PC-3 (cell line): ENCODE measurements around the gene SPHK2.

ENCODE experiments used
- CTCF ChIP-seq: fragments of 300-600 bp; sonication (generic); conservative IDR thresholded peaks from 2 replicates; pipeline ENCODE4 v1.5.1; 2017; ENCODE audit warnings: antibody characterized with exemption, low read depth, mild to moderate bottlenecking, low read length
- EZH2 ChIP-seq: fragments of 300-600 bp; sonication (generic); IDR thresholded peaks from one replicate; pipeline ENCODE4 v1.6.1; 2017; ENCODE audit warnings: antibody characterized with exemption, mild to moderate bottlenecking, low read length; ENCODE audit not compliant: unreplicated experiment

GRCh38 chr19:48642862-48643261, 23.6 kb downstream of the SPHK2 start:
- TF ChIP-seq CTCF (no peak), EZH2 (no peak)
